H1 (cell line): Measurements from ENCODE around the gene DOCK9. TPM values are rescaled to one million over a fixed set of nuclear protein-coding genes. Genes with fewer than 3 reads are reported as not detected.

Experiments used
- CTCF ChIA-PET: fragments of 300-600 bp; sonication (Branson Sonifier 250); formaldehyde crosslinking; loops from one replicate; lab custom pipeline; 2021; ENCODE audit not compliant: partially characterized antibody; lab: Charles Lee
- POLR2A ChIA-PET: fragments of 300-600 bp; sonication (Branson Sonifier 250); formaldehyde crosslinking; loops from one replicate; lab custom pipeline; 2021; ENCODE audit warnings: inconsistent platforms; ENCODE audit not compliant: partially characterized antibody; lab: Charles Lee
- DNase-seq, 2 experiments: peaks; one replicate each; pipeline versions ENCODE4 v3.0.0 to v3.0.0-alpha.2; 2010 to 2022; ENCODE audit warnings: low spot score in 2 of 2, low read depth in 1 of 2, mixed read lengths in 1 of 2
- FAIRE-seq: peaks from 2 replicates; lab custom pipeline; 2011; peaks lifted over from hg19 to GRCh38; lab: Jason Lieb, UNC
- H2AFZ ChIP-seq: 2 replicates; pipeline ENCODE4 v1.8.1; 2012; ENCODE audit warnings: low read length, inconsistent platforms
- H2AK5ac ChIP-seq: 2 replicates; pipeline ENCODE4 v1.6.1; 2013; ENCODE audit warnings: low read depth, low read length
- H2BK120ac ChIP-seq: replicated peaks from 2 replicates; pipeline ENCODE3; 2013; ENCODE audit warnings: low read depth, low read length, inconsistent platforms
- H2BK12ac ChIP-seq: 2 replicates; pipeline ENCODE4 v1.6.1; 2013; ENCODE audit warnings: low read depth, low read length
- H2BK15ac ChIP-seq: 2 replicates; pipeline ENCODE4 v1.6.1; 2013; ENCODE audit warnings: low read length
- H2BK20ac ChIP-seq: 2 replicates; pipeline ENCODE4 v1.6.1; 2013; ENCODE audit warnings: low read length
- H2BK5ac ChIP-seq: 2 replicates; pipeline ENCODE4 v1.6.1; 2013; ENCODE audit warnings: low read depth, low read length
- H3K14ac ChIP-seq: 2 replicates; pipeline ENCODE4 v1.6.1; 2013; ENCODE audit warnings: inconsistent platforms; ENCODE audit not compliant: insufficient read length
- H3K18ac ChIP-seq: 2 replicates; pipeline ENCODE4 v1.6.1; 2013; ENCODE audit warnings: low read length; ENCODE audit errors: extremely low read depth
- H3K23ac ChIP-seq: 2 replicates; pipeline ENCODE4 v1.6.1; 2013; ENCODE audit warnings: inconsistent platforms; ENCODE audit not compliant: insufficient read length
- H3K23me2 ChIP-seq: 2 replicates; pipeline ENCODE4 v1.6.1; 2013; ENCODE audit warnings: low read depth, low read length
- H3K27ac ChIP-seq: 2 replicates; pipeline ENCODE4 v1.6.1; 2011; ENCODE audit warnings: low read depth, low read length, inconsistent platforms
- H3K27me3 ChIP-seq, 4 experiments: replicated peaks in 1 of 4; 1 replicate in 1 of 4; 2 replicates in 3 of 4; pipeline versions ENCODE4 v1.6.1 to v1.8.1; 2011 to 2013; ENCODE audit warnings: low read length in 3 of 4, mild to moderate bottlenecking in 3 of 4, inconsistent platforms in 2 of 4, mixed read lengths in 2 of 4, moderate library complexity in 1 of 4; ENCODE audit not compliant: control insufficient read depth in 3 of 4, insufficient read depth in 3 of 4; ENCODE audit errors: extremely low read depth in 1 of 4
- H3K36me3 ChIP-seq, 4 experiments: 2 replicates each; pipeline versions ENCODE4 v1.6.1 to v1.8.1; 2011 to 2013; ENCODE audit warnings: mild to moderate bottlenecking in 4 of 4, low read length in 3 of 4, moderate library complexity in 2 of 4, control low read depth in 1 of 4, inconsistent platforms in 1 of 4; ENCODE audit not compliant: insufficient read depth in 4 of 4, control insufficient read depth in 2 of 4
- H3K4ac ChIP-seq: replicated peaks from 2 replicates; pipeline ENCODE3; 2013; ENCODE audit warnings: low read length, low read depth, mixed read lengths, inconsistent platforms; ENCODE audit not compliant: insufficient read length
- H3K4me1 ChIP-seq, 4 experiments: replicated peaks in 1 of 4; 1 replicate in 1 of 4; 2 replicates in 3 of 4; pipeline versions ENCODE4 v1.6.1 to v1.8.1; 2011 to 2013; ENCODE audit warnings: low read length in 3 of 4, inconsistent platforms in 2 of 4, mixed read lengths in 1 of 4; ENCODE audit not compliant: insufficient read depth in 4 of 4, control insufficient read depth in 3 of 4
- H3K4me2 ChIP-seq, 2 experiments: 2 replicates each; pipeline versions ENCODE4 v1.6.1 to v1.8.1; 2011 to 2013; ENCODE audit warnings: low read depth in 2 of 2, low read length in 2 of 2, control low read depth in 1 of 2, inconsistent platforms in 1 of 2, mild to moderate bottlenecking in 1 of 2; ENCODE audit not compliant: insufficient read depth in 1 of 2
- H3K4me3 ChIP-seq, 4 experiments: fragments of 200-600, 300-600 bp in 1 of 4; sonication (generic), shearing (Covaris generic), sonication (Bioruptor Twin) in 1 of 4; 2 replicates each; pipeline versions ENCODE4 v1.5.1 to v1.8.1; 2011 to 2016; ENCODE audit warnings: low read length in 4 of 4, low read depth in 3 of 4, control low read depth in 2 of 4, inconsistent platforms in 2 of 4, mild to moderate bottlenecking in 2 of 4, mixed read lengths in 1 of 4, moderate library complexity in 1 of 4; ENCODE audit not compliant: insufficient read depth in 2 of 4; ENCODE audit errors: extremely low read depth in 1 of 4
- H3K56ac ChIP-seq: replicated peaks from 2 replicates; pipeline ENCODE3; 2013; ENCODE audit warnings: low read depth, mild to moderate bottlenecking, mixed read lengths, low read length, inconsistent platforms; ENCODE audit not compliant: insufficient read length
- H3K79me1 ChIP-seq: 2 replicates; pipeline ENCODE4 v1.6.1; 2013; ENCODE audit warnings: low read depth, low read length, control low read depth
- H3K79me2 ChIP-seq, 2 experiments: 2 replicates each; pipeline versions ENCODE4 v1.6.1 to v1.8.1; 2012 to 2013; ENCODE audit warnings: low read length in 2 of 2, mild to moderate bottlenecking in 2 of 2, inconsistent platforms in 1 of 2; ENCODE audit not compliant: insufficient read depth in 2 of 2, control insufficient read depth in 1 of 2
- H3K9ac ChIP-seq, 4 experiments: replicated peaks in 1 of 4; 1 replicate in 1 of 4; 2 replicates in 3 of 4; pipeline versions ENCODE4 v1.6.1 to v1.8.1; 2011 to 2013; ENCODE audit warnings: low read depth in 3 of 4, low read length in 3 of 4, control low read depth in 2 of 4, mild to moderate bottlenecking in 2 of 4, moderate library complexity in 2 of 4, inconsistent platforms in 1 of 4; ENCODE audit errors: extremely low read depth in 1 of 4
- H3K9me3 ChIP-seq, 2 experiments: 2 replicates each; pipeline versions ENCODE4 v1.6.1 to v1.8.1; 2012 to 2013; ENCODE audit warnings: mild to moderate bottlenecking in 2 of 2, moderate library complexity in 2 of 2, control low read depth in 1 of 2, inconsistent platforms in 1 of 2, low read depth in 1 of 2, low read length in 1 of 2, mixed read lengths in 1 of 2; ENCODE audit not compliant: insufficient read depth in 2 of 2
- H4K20me1 ChIP-seq, 2 experiments: replicated peaks in 1 of 2; 2 replicates each; pipeline versions ENCODE3 to v1.8.1; 2011 to 2013; ENCODE audit warnings: inconsistent platforms in 2 of 2, low read length in 2 of 2, mild to moderate bottlenecking in 1 of 2; ENCODE audit not compliant: insufficient read depth in 2 of 2, control insufficient read depth in 1 of 2
- H4K5ac ChIP-seq: 2 replicates; pipeline ENCODE4 v1.6.1; 2013; ENCODE audit warnings: low read length, low read depth, mixed read lengths, inconsistent platforms; ENCODE audit not compliant: insufficient read length
- H4K8ac ChIP-seq: 2 replicates; pipeline ENCODE4 v1.8.0; 2013; ENCODE audit warnings: mild to moderate bottlenecking, moderate library complexity, low read length, inconsistent platforms; ENCODE audit not compliant: insufficient read depth; ENCODE audit errors: extremely low read depth
- H4K91ac ChIP-seq: replicated peaks from 2 replicates; pipeline ENCODE3; 2013; ENCODE audit warnings: low read length, mixed read lengths, inconsistent platforms; ENCODE audit not compliant: insufficient read length
- E2F6 ChIP-seq: IDR thresholded peaks from 2 replicates; pipeline ENCODE4 v1.6.1; 2012; ENCODE audit warnings: inconsistent platforms
- WGBS, 2 experiments: shearing (Covaris generic) in 1 of 2; methylation state at CpG; one replicate each; pipeline versions ENCODE4 v1.1.6 to v1.1.7; 2013 to 2015; ENCODE audit warnings: low lambda C conversion rate in 2 of 2, mixed read lengths in 2 of 2, inconsistent platforms in 1 of 2, low coverage in 1 of 2, missing lambda C conversion rate in 1 of 2; ENCODE audit not compliant: insufficient replicate concordance in 2 of 2, insufficient coverage in 1 of 2, insufficient read length in 1 of 2; ENCODE audit errors: extremely low coverage in 1 of 2, missing lambda C conversion rate in 1 of 2; 5-methylcytosine and 5-hydroxymethylcytosine counted together
- polyA plus RNA-seq, 7 experiments: library from polyadenylated mRNA; depleted of rRNA in 3 of 7; stranded (reverse) in 5 of 7; unstranded in 2 of 7; fragments of >200 nt in 5 of 7; fragments of 200-250 nt in 2 of 7; gene quantifications; 1 replicate in 5 of 7; 2 replicates in 1 of 7; 4 replicates in 1 of 7; pipeline versions ENCODE4 v1.2.1 to v1.2.3, GENCODE V29; 2011 to 2013; ENCODE audit warnings: missing spikeins in 2 of 7, mixed read lengths in 2 of 7
- total RNA-seq: library from RNA; stranded (reverse); fragmentation: NEBNext Ultra II Directional; extraction: Animal tissue kit (Norgen Biotek cat#: 25700); gene quantifications from 2 replicates; pipeline ENCODE4 v1.2.1, GENCODE V29; 2021
- TF ChIP-seq, protein P1 (sequence below): IDR thresholded peaks from 2 replicates; pipeline ENCODE4 v1.6.1; 2012; ENCODE audit warnings: inconsistent platforms

DOCK9 gene
- total and polyA plus RNA-seq, 2 of the 8 experiments (the other 6 are each of a cell fraction or from before 2014, with no cell fraction given): 21.6 to 31.5 TPM

GRCh38 chr13:98816406-98816805, 161.5 kb downstream of the DOCK9 start:
- Histone ChIP-seq H3K27me3 (no peaks in the 10 kb centered on the region), H3K4me2 (no peak overlapping the region), H3K56ac (no peak overlapping the region), H3K9me3 (no peaks in the 10 kb centered on the region), H3K27ac (no peak overlapping the region), H3K4me3 (no peak overlapping the region), H2AFZ (no peak overlapping the region), H2AK5ac (no peak overlapping the region), H2BK120ac (no peak overlapping the region), H2BK20ac (peak overlapping the region; percentile 40; the same call in 1 of the 2 replicates), H4K20me1 (no peaks in the 10 kb centered on the region), H3K36me3 (no peaks in the 10 kb centered on the region), H4K5ac (no peak overlapping the region), H2BK5ac (no peak overlapping the region), H4K8ac (no peak overlapping the region), H3K79me2 (no peaks in the 10 kb centered on the region), H3K14ac (no peak overlapping the region), H2BK15ac (no peak overlapping the region), H4K91ac (no peak overlapping the region), H3K9ac (no peak overlapping the region), H2BK12ac (no peak overlapping the region), H3K23me2 (no peaks in the 10 kb centered on the region), H3K4me1 (peaks cover 0 to 8% (median 5%) of the 10 kb centered on the region in 4 experiments; a peak in 5 of 7 replicates), H3K23ac (no peak overlapping the region), H3K79me1 (no peaks in the 10 kb centered on the region), H3K18ac (0 out of 2 replicates have a peak overlapping the region, but pooled peaks have one; percentile 42), H3K4ac (no peak overlapping the region)
- WGBS, 2 experiments: 92% methylated on average over 12 of the region's 12 CpGs; no CpG with 5 or more reads in 1 of the 2 experiments
- ChIA-PET CTCF (interaction anchor here (0.9 to 1.2 kb wide), 2 partner anchors 12 to 19 kb away, joined by 3 read pairs; no protein-coding TSS in a partner anchor), POLR2A (no interaction called here)
- no peak for FAIRE-seq
- TF ChIP-seq E2F6: peak; percentile 68
- TF ChIP-seq, protein P1, sequence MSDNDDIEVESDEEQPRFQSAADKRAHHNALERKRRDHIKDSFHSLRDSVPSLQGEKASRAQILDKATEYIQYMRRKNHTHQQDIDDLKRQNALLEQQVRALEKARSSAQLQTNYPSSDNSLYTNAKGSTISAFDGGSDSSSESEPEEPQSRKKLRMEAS: no peak
- no peak for DNase-seq
